HEK293 (cell line): ENCODE measurements around the gene ASB17.
A peak's percentile ranks its signal among the peaks of the same experiment; 100 is the strongest.

Experiments
- CTCF ChIA-PET: fragments of 350-600 bp; formaldehyde crosslinking; extraction: SDS; loops from one replicate; lab custom pipeline; 2021; ENCODE audit warnings: antibody characterized with exemption; lab: Yijun Ruan, JAX
- POLR2A ChIA-PET: fragments of 300-600 bp; formaldehyde crosslinking; extraction: SDS; loops from one replicate; lab custom pipeline; 2020; ENCODE audit warnings: antibody characterized with exemption, inconsistent platforms; lab: Yijun Ruan, JAX
- H3K27ac ChIP-seq: fragments of 200-500 bp; sonication (Bioruptor generic); 2 replicates; pipeline ENCODE4 v1.5.1; 2014; ENCODE audit warnings: low read depth, low read length, control low read depth, inconsistent platforms; ENCODE audit errors: extremely low read depth
- H3K36me3 ChIP-seq, 2 experiments: fragments of 200-500 bp in 1 of 2; sonication (Bioruptor generic) in 1 of 2; 1 replicate in 1 of 2; 2 replicates in 1 of 2; pipeline ENCODE4 v1.5.1; 2014 to 2017; ENCODE audit warnings: inconsistent platforms in 2 of 2, low read length in 2 of 2; ENCODE audit not compliant: control insufficient read depth in 2 of 2, insufficient read depth in 1 of 2
- H3K4me1 ChIP-seq: fragments of 200-500 bp; sonication (Bioruptor generic); 2 replicates; pipeline ENCODE4 v1.5.1; 2014; ENCODE audit warnings: mild to moderate bottlenecking, low read length, inconsistent platforms; ENCODE audit not compliant: control insufficient read depth, insufficient read depth
- H3K4me3 ChIP-seq: 2 replicates; pipeline ENCODE4 v1.5.1; 2011; ENCODE audit warnings: low read depth, mild to moderate bottlenecking, control low read depth, low read length, moderate library complexity
- H3K9me3 ChIP-seq: fragments of 200-500 bp; sonication (Bioruptor generic); 2 replicates; pipeline ENCODE4 v1.5.1; 2014; ENCODE audit warnings: low read depth, low read length, inconsistent platforms; ENCODE audit not compliant: control insufficient read depth, insufficient read depth
- HOXC10 ChIP-seq: sonication (generic); formaldehyde crosslinking; IDR thresholded peaks from 2 replicates; pipeline ENCODE4 v1.8.1; 2023; ENCODE audit warnings: mild to moderate bottlenecking, missing genetic modification reagents
- OVOL3 ChIP-seq: fragments of 450-650 bp; formaldehyde crosslinking; IDR thresholded peaks from 2 replicates; pipeline ENCODE4 v1.5.1; 2016; ENCODE audit warnings: missing biosample characterization, missing genetic modification characterization
- PRDM1 ChIP-seq: fragments of 450-650 bp; formaldehyde crosslinking; IDR thresholded peaks from 2 replicates; pipeline ENCODE4; 2016; ENCODE audit warnings: missing biosample characterization, missing genetic modification characterization
- YY1 ChIP-seq: fragments of 450-650 bp; formaldehyde crosslinking; IDR thresholded peaks from 2 replicates; pipeline ENCODE4 v1.5.1; 2018; ENCODE audit warnings: missing biosample characterization, missing genetic modification characterization
- ZBTB7A ChIP-seq: fragments of 450-650 bp; formaldehyde crosslinking; IDR thresholded peaks from 2 replicates; pipeline ENCODE4 v1.5.1; 2016; ENCODE audit warnings: low read depth, missing biosample characterization, missing genetic modification characterization
- ZNF2 ChIP-seq: fragments of 450-650 bp; formaldehyde crosslinking; IDR thresholded peaks from 2 replicates; pipeline ENCODE4 v1.5.1; 2016; ENCODE audit warnings: missing biosample characterization, missing genetic modification characterization
- ZNF24 ChIP-seq: fragments of 450-650 bp; formaldehyde crosslinking; IDR thresholded peaks from 2 replicates; pipeline ENCODE4 v1.5.1; 2016; ENCODE audit warnings: missing biosample characterization, missing genetic modification characterization
- ZNF433 ChIP-seq: fragments of 450-650 bp; formaldehyde crosslinking; IDR thresholded peaks from 2 replicates; pipeline ENCODE4 v1.5.1; 2016; ENCODE audit warnings: missing biosample characterization, missing genetic modification characterization, low read depth
- ZNF449 ChIP-seq: fragments of 450-650 bp; formaldehyde crosslinking; IDR thresholded peaks from 2 replicates; pipeline ENCODE4 v1.5.1; 2017; ENCODE audit warnings: missing biosample characterization, mild to moderate bottlenecking, missing genetic modification characterization, moderate library complexity
- ZNF48 ChIP-seq: fragments of 450-650 bp; formaldehyde crosslinking; IDR thresholded peaks from 2 replicates; pipeline ENCODE4 v1.5.1; 2016; ENCODE audit warnings: missing biosample characterization, missing genetic modification characterization
- ZNF521 ChIP-seq: fragments of 450-650 bp; formaldehyde crosslinking; IDR thresholded peaks from 2 replicates; pipeline ENCODE4 v1.5.1; 2017; ENCODE audit warnings: missing biosample characterization, mild to moderate bottlenecking, missing genetic modification characterization
- ZNF561 ChIP-seq: fragments of 450-650 bp; IDR thresholded peaks from 2 replicates; pipeline ENCODE4 v1.5.1; 2018; ENCODE audit warnings: missing biosample characterization, missing genetic modification characterization, borderline replicate concordance
- ZNF777 ChIP-seq: fragments of 450-650 bp; formaldehyde crosslinking; IDR thresholded peaks from 2 replicates; pipeline ENCODE4 v1.5.1; 2017; ENCODE audit warnings: missing biosample characterization, missing genetic modification characterization, borderline replicate concordance
- TF ChIP-seq, protein P1 (sequence below): fragments of 450-650 bp; formaldehyde crosslinking; IDR thresholded peaks from 2 replicates; pipeline ENCODE4 v1.5.1; 2016; ENCODE audit warnings: missing biosample characterization, missing genetic modification characterization
- TF ChIP-seq, protein P2 (sequence below): fragments of 450-650 bp; formaldehyde crosslinking; IDR thresholded peaks from 2 replicates; pipeline ENCODE4 v1.5.1; 2016; ENCODE audit warnings: missing biosample characterization, missing genetic modification characterization
- TF ChIP-seq, protein P3 (sequence below): sonication (generic); formaldehyde crosslinking; IDR thresholded peaks from 2 replicates; pipeline ENCODE4 v1.8.1; 2022; ENCODE audit warnings: mild to moderate bottlenecking, moderate library complexity, missing genetic modification reagents
- TF ChIP-seq, protein P4 (sequence below): fragments of 450-650 bp; formaldehyde crosslinking; IDR thresholded peaks from 2 replicates; pipeline ENCODE4 v1.5.0; 2017; ENCODE audit warnings: missing biosample characterization, missing genetic modification characterization, borderline replicate concordance

ASB17 gene, protein sequence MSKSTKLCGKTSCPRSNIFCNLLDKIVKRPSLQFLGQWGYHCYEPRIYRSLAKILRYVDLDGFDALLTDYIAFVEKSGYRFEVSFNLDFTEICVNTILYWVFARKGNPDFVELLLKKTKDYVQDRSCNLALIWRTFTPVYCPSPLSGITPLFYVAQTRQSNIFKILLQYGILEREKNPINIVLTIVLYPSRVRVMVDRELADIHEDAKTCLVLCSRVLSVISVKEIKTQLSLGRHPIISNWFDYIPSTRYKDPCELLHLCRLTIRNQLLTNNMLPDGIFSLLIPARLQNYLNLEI

DNA sequence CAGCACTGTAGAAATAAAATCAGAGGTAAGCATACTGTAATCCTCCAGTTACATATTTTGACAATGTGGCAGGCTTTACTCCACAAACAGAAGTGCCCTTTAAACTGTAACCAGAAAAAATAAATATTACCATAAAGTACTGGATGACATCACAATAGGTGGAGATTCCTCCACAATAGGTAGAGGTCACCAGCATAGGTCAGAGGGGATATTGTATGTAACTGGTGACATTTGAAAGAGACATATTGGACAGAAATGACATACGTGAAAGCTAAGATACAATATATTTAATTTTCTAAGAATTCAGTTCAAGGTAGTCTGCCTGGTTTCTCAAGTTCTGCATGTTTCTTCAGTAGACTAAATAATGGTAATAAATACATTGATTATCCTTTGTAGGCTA, at the start of gene ASB17:
TSS of gene ASB17 (minus strand) at position 101 of the 400 bp plus-strand sequence. CDS start 113 bp downstream, outside the sequence.
- H3K27ac ChIP-seq = no peak within 1 kb of the TSS
- CTCF ChIA-PET = interaction anchor here (1.0 kb wide), 1 partner anchor 24 kb away, joined by 3 read pairs; no protein-coding TSS in a partner anchor

DNA sequence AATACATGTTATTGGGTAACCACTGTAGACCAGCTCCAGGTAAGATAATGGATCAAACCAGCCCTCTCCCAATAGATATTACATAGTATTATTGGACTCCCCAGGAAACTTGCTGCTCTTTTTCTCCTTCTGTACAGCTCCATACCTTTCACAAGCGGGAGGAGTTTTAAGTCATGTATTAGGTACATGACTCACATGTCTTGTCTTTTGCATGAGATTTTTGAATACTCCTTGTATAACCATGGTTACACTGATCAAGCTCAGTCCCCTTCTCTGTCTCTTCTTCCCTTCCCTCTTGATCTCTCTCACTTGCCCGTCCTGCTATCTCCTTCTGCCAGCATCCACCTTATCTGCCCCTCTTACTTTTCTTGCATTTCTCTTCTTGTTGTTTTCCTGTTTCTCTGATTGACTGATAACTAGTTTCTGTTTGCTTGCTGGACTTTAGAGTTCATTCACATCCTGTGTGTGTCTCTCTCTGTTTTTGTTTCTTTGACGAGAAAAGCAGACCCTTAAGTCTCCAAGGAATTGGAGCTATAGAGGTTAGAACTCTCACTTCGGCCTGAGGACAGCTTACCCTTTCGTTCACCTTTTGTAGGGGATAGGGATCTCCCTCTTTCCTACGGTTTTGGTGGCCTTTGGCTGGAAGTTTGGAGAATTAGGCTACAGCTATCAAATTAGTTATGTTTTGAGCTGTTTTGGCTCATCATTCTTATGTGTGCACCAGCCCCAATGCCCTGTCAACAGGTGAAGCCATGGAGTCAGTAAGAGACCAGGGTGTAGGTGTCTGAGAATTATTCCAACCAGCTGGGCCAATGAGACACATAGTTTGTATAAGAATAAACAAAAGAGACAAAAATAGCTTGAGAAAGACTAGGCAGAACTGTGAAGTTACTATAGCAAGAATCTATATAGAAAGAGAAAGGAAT, 49.0 kb upstream of the ASB17 start:
- ChIA-PET CTCF (interaction anchor here (1.0 to 1.2 kb wide), 2 partner anchors 9 to 73 kb away, joined by 3 to 15 read pairs; no protein-coding TSS in a partner anchor), POLR2A (no interaction called here)
- H3K4me3 ChIP-seq = no peak overlapping the region
- H3K27ac ChIP-seq = no peak overlapping the region
- TF ChIP-seq, protein P1, sequence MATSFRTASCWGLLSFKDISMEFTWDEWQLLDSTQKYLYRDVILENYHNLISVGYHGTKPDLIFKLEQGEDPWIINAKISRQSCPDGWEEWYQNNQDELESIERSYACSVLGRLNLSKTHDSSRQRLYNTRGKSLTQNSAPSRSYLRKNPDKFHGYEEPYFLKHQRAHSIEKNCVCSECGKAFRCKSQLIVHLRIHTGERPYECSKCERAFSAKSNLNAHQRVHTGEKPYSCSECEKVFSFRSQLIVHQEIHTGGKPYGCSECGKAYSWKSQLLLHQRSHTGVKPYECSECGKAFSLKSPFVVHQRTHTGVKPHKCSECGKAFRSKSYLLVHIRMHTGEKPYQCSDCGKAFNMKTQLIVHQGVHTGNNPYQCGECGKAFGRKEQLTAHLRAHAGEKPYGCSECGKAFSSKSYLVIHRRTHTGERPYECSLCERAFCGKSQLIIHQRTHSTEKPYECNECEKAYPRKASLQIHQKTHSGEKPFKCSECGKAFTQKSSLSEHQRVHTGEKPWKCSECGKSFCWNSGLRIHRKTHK = no peak
- no peak for TF ChIP-seq ZNF561
- no peak for TF ChIP-seq ZNF48 (tag by site-specific recombination)
- TF ChIP-seq ZNF777 (tag by site-specific recombination) = no peak
- TF ChIP-seq, protein P2, sequence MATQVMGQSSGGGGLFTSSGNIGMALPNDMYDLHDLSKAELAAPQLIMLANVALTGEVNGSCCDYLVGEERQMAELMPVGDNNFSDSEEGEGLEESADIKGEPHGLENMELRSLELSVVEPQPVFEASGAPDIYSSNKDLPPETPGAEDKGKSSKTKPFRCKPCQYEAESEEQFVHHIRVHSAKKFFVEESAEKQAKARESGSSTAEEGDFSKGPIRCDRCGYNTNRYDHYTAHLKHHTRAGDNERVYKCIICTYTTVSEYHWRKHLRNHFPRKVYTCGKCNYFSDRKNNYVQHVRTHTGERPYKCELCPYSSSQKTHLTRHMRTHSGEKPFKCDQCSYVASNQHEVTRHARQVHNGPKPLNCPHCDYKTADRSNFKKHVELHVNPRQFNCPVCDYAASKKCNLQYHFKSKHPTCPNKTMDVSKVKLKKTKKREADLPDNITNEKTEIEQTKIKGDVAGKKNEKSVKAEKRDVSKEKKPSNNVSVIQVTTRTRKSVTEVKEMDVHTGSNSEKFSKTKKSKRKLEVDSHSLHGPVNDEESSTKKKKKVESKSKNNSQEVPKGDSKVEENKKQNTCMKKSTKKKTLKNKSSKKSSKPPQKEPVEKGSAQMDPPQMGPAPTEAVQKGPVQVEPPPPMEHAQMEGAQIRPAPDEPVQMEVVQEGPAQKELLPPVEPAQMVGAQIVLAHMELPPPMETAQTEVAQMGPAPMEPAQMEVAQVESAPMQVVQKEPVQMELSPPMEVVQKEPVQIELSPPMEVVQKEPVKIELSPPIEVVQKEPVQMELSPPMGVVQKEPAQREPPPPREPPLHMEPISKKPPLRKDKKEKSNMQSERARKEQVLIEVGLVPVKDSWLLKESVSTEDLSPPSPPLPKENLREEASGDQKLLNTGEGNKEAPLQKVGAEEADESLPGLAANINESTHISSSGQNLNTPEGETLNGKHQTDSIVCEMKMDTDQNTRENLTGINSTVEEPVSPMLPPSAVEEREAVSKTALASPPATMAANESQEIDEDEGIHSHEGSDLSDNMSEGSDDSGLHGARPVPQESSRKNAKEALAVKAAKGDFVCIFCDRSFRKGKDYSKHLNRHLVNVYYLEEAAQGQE (tag by site-specific recombination) = no peak
- 0 out of 2 replicates have a peak, but pooled peaks have one; percentile 30 for TF ChIP-seq PRDM1
- TF ChIP-seq OVOL3 = no peak
- TF ChIP-seq ZBTB7A (tag by site-specific recombination) = no peak
- no peak for TF ChIP-seq ZNF433 (tag by site-specific recombination)
- no peaks in the 10 kb centered on the region for H3K36me3 ChIP-seq
- H3K4me1 ChIP-seq = no peaks in the 10 kb centered on the region
- H3K9me3 ChIP-seq = no peaks in the 10 kb centered on the region

More for the DNA sequence above, at the start of gene ASB17:
- TF ChIP-seq ZNF2 (tag by site-specific recombination) (no peak), HOXC10 (CRISPR knock-in tag) (no peak), ZNF521 (tag by site-specific recombination) (no peak), ZNF449 (no peak), YY1 (no peak), ZNF24 (tag by site-specific recombination) (no peak)
- TF ChIP-seq, protein P3, sequence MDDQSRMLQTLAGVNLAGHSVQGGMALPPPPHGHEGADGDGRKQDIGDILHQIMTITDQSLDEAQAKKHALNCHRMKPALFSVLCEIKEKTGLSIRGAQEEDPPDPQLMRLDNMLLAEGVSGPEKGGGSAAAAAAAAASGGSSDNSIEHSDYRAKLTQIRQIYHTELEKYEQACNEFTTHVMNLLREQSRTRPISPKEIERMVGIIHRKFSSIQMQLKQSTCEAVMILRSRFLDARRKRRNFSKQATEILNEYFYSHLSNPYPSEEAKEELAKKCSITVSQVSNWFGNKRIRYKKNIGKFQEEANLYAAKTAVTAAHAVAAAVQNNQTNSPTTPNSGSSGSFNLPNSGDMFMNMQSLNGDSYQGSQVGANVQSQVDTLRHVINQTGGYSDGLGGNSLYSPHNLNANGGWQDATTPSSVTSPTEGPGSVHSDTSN = no peak
- TF ChIP-seq, protein P4, sequence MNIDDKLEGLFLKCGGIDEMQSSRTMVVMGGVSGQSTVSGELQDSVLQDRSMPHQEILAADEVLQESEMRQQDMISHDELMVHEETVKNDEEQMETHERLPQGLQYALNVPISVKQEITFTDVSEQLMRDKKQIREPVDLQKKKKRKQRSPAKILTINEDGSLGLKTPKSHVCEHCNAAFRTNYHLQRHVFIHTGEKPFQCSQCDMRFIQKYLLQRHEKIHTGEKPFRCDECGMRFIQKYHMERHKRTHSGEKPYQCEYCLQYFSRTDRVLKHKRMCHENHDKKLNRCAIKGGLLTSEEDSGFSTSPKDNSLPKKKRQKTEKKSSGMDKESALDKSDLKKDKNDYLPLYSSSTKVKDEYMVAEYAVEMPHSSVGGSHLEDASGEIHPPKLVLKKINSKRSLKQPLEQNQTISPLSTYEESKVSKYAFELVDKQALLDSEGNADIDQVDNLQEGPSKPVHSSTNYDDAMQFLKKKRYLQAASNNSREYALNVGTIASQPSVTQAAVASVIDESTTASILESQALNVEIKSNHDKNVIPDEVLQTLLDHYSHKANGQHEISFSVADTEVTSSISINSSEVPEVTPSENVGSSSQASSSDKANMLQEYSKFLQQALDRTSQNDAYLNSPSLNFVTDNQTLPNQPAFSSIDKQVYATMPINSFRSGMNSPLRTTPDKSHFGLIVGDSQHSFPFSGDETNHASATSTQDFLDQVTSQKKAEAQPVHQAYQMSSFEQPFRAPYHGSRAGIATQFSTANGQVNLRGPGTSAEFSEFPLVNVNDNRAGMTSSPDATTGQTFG = no peak
- no peak within 1 kb of the TSS for H3K4me3 ChIP-seq
- no peaks in the 10 kb centered on the region for H3K36me3 ChIP-seq
- peaks cover 6% of the 10 kb centered on the region for H3K4me1 ChIP-seq
- POLR2A ChIA-PET = no interaction called here
- H3K9me3 ChIP-seq = no peaks in the 10 kb centered on the region
